PFSK-1 (cell line): ENCODE data around the gene DOC2B.

Experiments used
- FOXP2 ChIP-seq: optimal IDR thresholded peaks from 2 replicates; pipeline ENCODE3; 2011; ENCODE audit warnings: borderline replicate concordance, control low read depth, inconsistent platforms; ENCODE audit not compliant: insufficient read depth; ENCODE audit errors: extremely low read length, extremely low read depth
- POLR2AphosphoS5 ChIP-seq: IDR thresholded peaks from 2 replicates; pipeline ENCODE4 v1.6.1; 2012; ENCODE audit warnings: low read depth, mild to moderate bottlenecking, control low read depth, low read length, moderate library complexity
- SIN3A ChIP-seq: IDR thresholded peaks from 2 replicates; pipeline ENCODE4 v1.6.1; 2012; ENCODE audit warnings: mild to moderate bottlenecking, low read length, moderate library complexity, borderline replicate concordance; ENCODE audit not compliant: insufficient read depth
- TAF1 ChIP-seq: IDR thresholded peaks from 2 replicates; pipeline ENCODE4 v1.6.1; 2012; ENCODE audit warnings: low read length, control low read depth, borderline replicate concordance; ENCODE audit not compliant: insufficient read depth
- TF ChIP-seq, protein P1 (sequence below), 2 experiments: IDR thresholded peaks; 2 replicates each; pipeline versions ENCODE4 v1.6.1 to v1.8.0; 2011 to 2012; ENCODE audit warnings: low read depth in 2 of 2, low read length in 2 of 2, control low read depth in 1 of 2, inconsistent platforms in 1 of 2, mild to moderate bottlenecking in 1 of 2, moderate library complexity in 1 of 2; ENCODE audit not compliant: insufficient read depth in 1 of 2

DOC2B gene

DNA sequence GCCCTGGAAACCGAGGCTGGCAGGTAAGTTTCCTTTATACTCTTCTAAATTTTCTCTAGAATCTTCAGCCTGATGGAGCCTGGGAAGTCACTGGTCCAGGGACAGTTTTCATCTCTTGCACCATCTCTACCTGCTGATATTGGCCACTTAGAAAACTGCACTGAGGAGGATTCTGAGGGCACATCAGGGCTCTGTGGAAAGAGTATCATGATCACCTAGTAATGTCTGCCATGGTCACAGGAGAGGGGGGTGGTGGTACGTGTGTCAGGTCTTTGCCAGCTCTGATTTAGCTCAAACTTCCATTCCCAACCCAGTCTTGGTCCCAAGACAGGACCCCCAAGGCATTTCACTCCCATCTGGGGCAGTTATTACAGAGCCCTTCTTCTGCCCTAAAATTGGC is 35.2 kb upstream of the DOC2B start:
- no peak for TF ChIP-seq FOXP2
- TF ChIP-seq POLR2AphosphoS5, result no peak
- no peak for TF ChIP-seq SIN3A
- TF ChIP-seq, protein P1, sequence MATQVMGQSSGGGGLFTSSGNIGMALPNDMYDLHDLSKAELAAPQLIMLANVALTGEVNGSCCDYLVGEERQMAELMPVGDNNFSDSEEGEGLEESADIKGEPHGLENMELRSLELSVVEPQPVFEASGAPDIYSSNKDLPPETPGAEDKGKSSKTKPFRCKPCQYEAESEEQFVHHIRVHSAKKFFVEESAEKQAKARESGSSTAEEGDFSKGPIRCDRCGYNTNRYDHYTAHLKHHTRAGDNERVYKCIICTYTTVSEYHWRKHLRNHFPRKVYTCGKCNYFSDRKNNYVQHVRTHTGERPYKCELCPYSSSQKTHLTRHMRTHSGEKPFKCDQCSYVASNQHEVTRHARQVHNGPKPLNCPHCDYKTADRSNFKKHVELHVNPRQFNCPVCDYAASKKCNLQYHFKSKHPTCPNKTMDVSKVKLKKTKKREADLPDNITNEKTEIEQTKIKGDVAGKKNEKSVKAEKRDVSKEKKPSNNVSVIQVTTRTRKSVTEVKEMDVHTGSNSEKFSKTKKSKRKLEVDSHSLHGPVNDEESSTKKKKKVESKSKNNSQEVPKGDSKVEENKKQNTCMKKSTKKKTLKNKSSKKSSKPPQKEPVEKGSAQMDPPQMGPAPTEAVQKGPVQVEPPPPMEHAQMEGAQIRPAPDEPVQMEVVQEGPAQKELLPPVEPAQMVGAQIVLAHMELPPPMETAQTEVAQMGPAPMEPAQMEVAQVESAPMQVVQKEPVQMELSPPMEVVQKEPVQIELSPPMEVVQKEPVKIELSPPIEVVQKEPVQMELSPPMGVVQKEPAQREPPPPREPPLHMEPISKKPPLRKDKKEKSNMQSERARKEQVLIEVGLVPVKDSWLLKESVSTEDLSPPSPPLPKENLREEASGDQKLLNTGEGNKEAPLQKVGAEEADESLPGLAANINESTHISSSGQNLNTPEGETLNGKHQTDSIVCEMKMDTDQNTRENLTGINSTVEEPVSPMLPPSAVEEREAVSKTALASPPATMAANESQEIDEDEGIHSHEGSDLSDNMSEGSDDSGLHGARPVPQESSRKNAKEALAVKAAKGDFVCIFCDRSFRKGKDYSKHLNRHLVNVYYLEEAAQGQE (IDR thresholded peaks at IDR 0.05; ENCODE audit: insufficient read depth in 1 of 2, low read depth in 2 of 2, low read length in 2 of 2), result no peak
- no peak for TF ChIP-seq TAF1

GRCh38 chr17:214881-215331 is 33.5 kb upstream of the DOC2B start:
- no peak for TF ChIP-seq POLR2AphosphoS5
- TF ChIP-seq TAF1, result no peak
- TF ChIP-seq, protein P1 (IDR thresholded peaks at IDR 0.05; ENCODE audit: insufficient read depth in 1 of 2, low read depth in 2 of 2, low read length in 2 of 2), result no peak
- no peak for TF ChIP-seq FOXP2

DNA sequence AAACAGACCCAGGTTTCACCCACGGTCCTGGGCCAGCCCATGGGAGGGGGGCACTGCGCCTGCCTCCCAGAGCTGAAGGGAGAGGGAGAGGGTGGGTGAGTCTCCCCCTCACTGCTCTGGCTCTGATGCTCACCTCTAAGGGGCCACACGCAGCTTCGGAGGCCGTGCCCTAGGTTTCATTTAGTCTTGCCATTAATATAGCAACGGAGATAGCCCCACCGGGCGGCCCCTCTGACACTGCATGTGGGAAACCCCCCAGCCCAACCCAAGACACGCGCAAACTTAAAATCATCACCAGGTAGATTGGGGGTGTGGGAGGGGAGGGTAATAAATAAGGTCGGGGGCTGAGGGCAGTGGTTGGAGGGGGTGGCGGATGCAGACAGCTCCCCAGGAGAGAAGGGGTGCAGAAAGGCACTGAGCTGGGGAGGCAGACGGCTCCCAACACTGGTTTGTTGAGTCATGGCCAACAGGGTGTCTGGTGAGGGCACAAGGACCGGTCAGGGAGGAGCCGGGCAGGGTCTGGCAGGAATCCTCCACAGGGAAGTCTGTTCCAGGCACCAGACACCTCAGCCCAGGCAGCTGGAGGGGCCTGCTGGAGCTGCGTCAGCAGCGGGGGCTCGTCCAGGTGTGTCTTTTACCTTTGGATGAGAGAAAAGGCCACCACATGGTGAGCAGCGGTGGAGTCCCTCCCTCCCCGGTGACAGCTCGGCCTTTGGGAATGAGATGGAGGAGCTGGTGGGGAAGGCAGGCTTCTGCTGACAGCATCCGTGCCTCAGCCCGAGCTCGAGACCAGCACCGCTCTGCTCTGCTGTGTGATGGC is 32.0 kb upstream of the DOC2B start:
- no peak for TF ChIP-seq SIN3A

DNA sequence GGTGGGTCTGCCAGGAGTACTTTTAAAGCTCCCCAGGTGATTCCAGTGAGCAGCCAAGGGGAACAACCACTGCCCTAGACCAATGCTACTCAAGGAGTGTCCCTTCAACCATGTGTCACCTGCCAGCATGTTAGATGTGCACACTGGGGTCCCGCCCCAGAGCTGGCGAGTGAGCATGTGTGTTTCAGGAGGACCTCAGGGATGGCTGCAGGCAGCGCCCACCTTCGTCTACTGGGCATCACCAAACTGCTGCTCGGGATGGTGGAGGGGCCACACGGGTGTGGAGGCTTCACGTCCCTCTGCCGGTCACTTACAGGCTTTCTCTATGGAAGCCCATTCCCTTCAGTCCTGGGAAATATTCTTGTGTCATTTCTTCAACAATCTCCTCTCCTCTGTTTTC is 29.0 kb upstream of the DOC2B start:
- TF ChIP-seq, protein P1 (IDR thresholded peaks at IDR 0.05; ENCODE audit: insufficient read depth in 1 of 2, low read depth in 2 of 2, low read length in 2 of 2), result no peak
- TF ChIP-seq POLR2AphosphoS5 (no peak), TAF1 (no peak), FOXP2 (no peak), SIN3A (no peak)

DNA sequence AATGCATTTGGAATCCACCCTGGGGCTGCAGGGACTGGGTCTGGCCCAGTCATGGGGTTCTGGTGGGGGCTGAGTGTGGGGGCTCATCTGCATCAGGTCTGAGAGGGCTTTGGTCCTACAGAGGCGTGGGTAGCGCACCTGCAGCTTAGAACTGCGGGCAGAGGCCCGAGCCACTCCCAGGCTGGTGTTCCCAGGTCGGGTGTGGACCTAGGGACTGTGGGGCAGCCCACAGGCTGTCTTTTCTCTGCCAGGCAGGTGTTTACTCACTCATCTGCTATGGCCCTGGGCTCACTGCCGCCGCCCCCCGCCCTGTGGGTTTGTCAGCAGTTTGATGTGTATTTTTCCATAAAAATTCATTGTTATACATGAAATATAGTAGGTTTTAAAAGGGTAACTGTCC is 27.0 kb upstream of the DOC2B start:
- TF ChIP-seq, protein P1 (IDR thresholded peaks at IDR 0.05; ENCODE audit: insufficient read depth in 1 of 2, low read depth in 2 of 2, low read length in 2 of 2), result no peak
